DMS 273 (cell line): ENCODE measurements around the gene C2orf92.
"Not testable (repeated sequence)": the region's sequence is repeated elsewhere in the genome, so short reads cannot be mapped to it uniquely, and the experiment has no call there.

ENCODE experiments used
- DNase-seq: peaks from one replicate; lab custom pipeline; 2025; ENCODE audit not compliant: unreplicated experiment; lab: John Stamatoyannopoulos, UW

The C2orf92 gene

GRCh38 chr2:97688062-97688827, 18.7 kb downstream of the C2orf92 start:
- DNase-seq, result no peak

GRCh38 chr2:97691166-97691565, 21.7 kb downstream of the C2orf92 start:
- no peak for DNase-seq

DNA sequence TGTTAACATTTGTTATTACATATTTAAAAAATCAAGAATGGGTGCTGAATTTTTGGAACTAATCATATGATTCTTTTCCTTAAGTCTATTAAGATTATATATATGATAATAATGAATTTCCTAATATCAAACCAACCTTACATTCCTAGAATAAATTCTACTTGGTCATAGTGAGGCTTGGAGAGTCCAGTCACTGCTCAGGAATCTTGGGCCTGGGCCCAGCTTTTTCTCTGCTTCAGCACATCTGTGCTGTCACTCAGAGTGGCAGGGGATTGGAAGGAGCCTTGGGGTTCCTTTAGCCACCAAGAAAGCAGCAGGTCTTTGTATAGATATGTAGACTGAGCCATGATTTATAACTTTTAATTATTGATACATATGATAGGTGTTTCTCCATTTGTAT, 24.0 kb downstream of the C2orf92 start:
- DNase-seq, result no peak

GRCh38 chr2:97695744-97696143, 26.2 kb downstream of the C2orf92 start:
- DNase-seq, result no peak

DNA sequence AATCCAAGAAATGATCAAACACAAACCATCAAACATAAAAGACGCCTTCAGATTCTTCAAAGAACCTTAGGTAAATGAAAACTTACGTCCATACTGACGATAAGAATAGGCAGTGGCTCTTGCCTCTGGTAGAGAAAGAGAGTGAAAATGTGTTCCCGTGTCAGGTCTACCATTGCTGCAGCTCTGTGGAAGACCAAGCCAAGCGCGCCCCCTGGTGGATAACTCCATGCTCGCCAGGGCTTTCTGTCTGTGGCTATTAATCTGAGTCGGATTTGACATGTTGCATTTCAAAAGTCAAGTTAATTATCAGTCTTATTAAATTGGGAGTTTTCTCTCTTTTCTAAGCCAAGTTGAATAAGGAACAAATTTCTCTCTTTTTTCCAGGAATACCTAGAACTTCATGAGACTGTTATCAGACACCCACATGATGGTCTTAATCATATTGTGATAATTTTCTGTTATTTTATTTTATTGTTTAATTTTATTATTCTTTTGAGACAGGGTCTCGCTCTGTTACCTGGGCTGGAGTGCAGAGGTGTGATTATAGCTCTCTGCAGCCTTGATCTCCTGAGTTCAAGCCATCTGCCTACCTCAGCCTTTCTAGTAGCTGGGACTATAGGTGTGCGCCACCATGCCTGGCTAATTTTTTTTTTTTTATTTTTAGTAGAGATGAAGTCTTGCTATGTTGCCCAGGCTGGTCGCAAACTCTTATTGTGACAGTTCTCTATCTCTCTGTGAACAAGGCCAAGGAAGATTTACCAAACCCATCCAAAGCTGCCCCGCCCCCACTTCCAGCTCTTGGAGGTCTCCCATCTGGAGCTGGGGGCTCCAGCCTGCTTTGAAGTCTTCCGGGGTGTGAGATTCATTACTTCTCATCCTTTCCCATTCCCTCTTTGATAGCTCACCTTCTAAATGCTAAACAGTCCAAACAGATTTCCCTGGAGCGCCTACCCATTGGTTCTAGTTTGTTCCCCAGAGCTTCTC, 28.0 kb downstream of the C2orf92 start:
- DNase-seq, result peak; percentile 90

DNA sequence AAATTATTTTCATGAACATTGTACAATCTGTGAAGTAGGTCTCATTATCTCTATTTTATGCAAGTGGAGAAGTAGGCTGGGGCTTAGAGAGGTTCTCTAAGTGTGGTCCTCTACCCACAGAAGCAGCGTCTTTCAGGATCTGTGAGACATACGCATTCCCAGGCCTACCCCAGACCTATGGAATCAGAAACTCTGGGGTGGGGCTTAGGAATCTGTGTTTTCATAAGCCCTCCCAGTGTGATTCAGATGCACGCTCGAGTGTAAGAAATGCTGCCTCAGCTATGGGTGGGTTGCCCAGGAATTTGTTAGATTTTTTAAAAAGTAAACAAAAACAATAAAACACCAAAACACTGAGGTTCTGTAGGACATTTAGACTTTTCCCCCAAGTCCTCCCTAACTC, 29.0 kb downstream of the C2orf92 start:
- DNase-seq, result no peak

GRCh38 chr2:97699765-97700444, 30.4 kb downstream of the C2orf92 start:
- peak; percentile 82 for DNase-seq

GRCh38 chr2:97701186-97701585, 31.7 kb downstream of the C2orf92 start:
- no peak for DNase-seq

- DNase-seq, result no peak
These were observed 32.4 kb downstream of the C2orf92 start for GRCh38 chr2:97701851-97702465.

- no peak for DNase-seq
These were observed 33.4 kb downstream of the C2orf92 start for GRCh38 chr2:97702731-97703470.

GRCh38 chr2:97703741-97704140, 34.2 kb downstream of the C2orf92 start:
- DNase-seq, result no peak

- DNase-seq, result no peak
These were observed 35.5 kb downstream of the C2orf92 start for GRCh38 chr2:97704989-97705388.

GRCh38 chr2:97706112-97706511, 36.6 kb downstream of the C2orf92 start:
- DNase-seq, result no peak

DNA sequence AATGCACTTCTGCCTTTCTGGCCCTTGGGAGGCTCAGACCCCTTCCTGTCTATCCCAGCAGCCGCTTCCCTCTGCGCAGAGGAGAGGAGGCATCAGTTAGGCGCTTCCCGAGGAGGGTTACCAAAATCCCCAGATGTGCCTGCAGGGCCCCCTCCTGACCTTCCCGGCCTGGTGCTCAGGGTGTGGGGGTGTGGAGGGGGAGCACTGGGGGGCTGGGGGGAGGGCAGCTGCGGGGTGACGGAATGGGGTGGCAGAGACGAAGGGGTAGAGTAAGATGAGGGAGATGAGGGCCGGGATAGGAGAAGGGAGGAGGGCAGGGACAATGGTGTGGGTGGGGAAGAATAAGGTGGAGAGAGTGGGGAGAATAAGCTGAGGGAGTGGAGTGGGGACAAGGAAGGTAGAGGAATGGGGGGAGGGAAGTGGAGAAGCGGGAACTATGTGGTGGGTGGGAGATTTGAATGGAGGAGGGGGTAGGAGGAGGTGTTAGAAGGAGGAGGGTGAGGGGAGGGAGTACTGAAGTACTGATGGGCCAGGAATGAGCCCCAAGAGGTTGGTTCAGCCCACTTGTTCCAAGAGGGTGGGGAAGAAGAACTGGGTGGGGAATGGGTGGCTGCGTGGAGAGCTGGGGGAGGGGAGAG, 37.3 kb downstream of the C2orf92 start:
- DNase-seq, result no peak

GRCh38 chr2:97707362-97708047, 38.0 kb downstream of the C2orf92 start:
- no peak for DNase-seq

GRCh38 chr2:97708048-97708380, 38.5 kb downstream of the C2orf92 start:
- DNase-seq, result no peak

DNA sequence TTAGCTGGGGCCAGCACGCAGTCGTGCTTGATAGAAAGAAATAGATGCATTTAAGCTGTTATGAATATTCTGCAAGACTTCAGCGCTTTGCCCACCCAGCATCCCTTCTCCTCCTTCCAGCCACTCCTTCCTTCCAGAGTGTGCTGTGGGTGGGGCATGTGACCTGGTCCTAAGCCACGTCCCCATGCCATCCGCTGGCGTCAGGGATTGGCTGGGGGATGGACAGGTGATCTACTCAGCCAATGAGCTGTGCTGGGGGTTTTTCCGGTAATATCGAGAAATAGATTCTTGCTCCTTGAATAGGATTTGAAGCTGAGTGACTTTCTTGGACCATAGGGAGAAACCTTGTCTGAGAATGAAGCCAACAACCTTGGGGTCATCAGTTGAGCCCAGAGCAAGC, 39.1 kb downstream of the C2orf92 start:
- DNase-seq, result no peak

- no peak for DNase-seq
These were observed 41.8 kb downstream of the C2orf92 start for GRCh38 chr2:97711394-97711711.

DNA sequence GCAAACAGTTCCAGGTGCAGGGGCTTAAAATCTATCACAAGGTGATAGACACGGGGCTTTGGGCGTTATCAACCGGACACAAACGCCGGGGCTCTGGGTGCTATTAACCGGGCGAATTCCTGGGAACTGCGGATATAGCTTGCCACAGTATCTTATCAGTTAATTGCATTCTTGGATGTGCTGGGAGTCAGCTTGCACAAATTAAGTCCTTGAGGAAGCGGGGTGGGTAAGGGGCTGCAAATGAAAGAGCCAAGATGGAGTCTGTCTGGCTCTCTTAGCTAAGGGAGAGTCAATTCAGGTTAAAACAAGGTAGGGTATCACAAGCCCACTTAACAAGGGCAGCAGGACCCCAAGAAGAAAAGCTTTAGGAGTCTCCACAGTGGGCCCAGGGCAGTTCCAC, 42.7 kb downstream of the C2orf92 start:
- not testable (repeated sequence) for DNase-seq
